DMS79 (cell line): ENCODE measurements around the gene MAP3K4.
"Not testable (repeated sequence)": the region's sequence is repeated elsewhere in the genome, so short reads cannot be mapped to it uniquely, and the experiment has no call there.

ENCODE experiments used
- DNase-seq: peaks from one replicate; lab custom pipeline; 2025; lab: John Stamatoyannopoulos, UW

MAP3K4 gene

DNA sequence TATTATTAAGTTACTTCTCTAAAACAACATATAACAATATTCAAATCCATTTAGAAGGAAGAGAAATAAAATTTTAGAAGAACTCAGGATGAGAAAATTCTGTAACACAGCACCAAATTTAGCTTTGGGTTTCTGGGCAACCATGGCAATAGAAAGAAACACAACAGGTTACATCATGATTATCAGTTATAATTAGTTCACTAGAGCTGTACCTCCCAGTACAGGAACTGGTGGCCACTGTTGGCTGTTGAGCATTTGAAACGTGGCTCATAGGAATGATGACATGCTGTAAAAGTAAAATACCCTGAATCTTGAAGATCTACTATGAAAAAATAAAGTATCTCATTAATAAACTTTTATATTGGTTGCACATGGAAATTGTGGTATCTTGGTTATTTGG is 23.7 kb upstream of the MAP3K4 start:
- no peak for DNase-seq

DNA sequence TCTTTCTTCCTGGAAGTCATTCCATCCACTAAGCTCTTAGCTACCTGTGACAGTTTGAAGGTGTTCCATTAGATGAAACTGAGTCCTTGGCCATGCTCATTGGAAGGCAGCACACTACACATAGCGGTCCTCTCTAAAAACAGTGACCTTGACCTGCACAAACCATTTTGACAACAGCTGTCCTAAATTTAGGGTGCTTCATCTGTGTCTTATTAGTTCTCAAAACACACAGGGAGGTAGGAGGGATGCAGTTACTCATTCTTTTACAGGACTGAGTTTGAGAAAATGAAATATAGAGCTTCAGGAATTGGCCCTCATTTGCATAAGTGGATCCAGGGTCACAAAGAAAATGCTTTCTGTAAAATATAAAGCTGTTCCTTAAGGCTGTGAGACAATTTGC is 20.4 kb upstream of the MAP3K4 start:
- no peak for DNase-seq

DNA sequence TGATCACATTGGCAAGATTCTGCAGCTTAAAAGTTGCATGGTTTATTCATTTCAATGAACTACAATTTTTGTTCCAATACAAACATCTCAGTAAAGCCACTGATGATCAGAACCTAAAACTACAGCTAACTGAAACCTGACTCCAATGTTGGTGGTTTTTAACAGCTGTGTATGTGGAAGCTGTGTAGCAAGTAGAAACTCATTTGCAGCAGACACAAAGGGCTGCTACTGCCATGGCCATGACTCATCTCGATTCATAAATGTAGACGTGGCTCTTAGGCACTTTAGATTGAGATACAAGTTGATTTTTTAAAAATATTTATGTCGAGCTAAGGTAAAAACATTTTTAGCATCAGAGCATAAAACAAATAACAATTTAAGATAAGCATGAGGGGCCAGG is 19.5 kb upstream of the MAP3K4 start:
- DNase-seq, result no peak

DNA sequence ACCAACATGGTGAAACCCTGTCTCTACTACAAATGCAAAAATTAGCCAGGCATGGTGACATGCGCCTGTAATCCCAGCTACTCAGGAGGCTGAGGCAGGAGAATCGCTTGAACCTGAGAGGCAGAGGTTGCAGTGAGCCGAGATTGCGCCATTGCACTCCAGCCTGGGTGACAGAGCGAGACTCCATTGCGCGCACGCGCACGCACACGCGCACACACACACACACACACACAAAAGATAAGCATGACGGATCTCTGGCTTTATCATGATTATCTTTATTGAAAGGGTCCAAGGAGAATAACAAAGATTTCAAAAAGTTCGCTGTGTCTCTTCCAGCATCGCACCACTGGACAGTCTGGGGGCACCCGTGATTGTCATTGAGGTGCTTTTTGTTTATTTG is 19.0 kb upstream of the MAP3K4 start:
- DNase-seq, result not testable (repeated sequence)

DNA sequence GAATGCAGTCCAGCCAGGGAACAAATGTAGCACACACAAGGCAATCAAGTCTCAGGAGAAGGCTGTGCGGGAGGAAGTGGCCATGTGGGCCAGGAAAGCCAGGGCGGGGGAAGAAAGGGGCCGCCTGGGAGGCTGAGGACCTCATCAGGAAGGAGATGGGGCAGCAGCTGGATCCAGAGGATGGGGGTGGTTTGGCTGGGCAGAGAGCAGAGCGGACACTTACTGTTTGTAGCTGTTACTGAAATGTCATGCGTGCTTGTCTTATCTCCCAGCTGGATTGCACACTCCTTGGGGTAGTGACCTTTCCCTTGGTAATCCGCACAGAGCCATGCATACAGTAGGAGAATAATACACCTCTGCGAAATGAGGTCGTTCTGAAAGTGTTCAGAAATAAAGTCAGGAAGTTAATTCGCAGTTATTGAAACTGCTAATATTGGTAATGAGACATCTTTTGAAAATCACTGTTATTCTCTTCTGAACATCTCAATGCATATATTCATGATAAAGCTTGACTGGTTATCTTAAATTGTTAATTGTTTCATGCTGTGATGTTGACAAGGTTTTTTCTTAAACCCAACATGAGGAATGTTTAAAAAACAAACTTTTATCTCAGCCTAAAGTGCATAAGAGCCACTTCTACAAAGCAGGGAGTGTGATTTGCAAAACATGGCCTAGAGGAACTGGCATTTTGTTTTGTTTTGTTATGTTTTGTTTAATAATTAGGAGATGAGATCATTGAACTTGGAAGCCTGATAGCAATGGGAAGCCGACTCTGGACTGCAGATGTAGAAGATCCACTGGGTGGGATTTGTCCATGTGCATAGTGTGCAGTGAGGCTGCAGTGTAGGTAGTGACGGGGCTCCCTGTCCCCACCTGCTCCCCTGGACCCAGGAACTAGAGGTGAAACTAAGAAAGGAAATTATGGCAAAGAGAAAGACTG is 18.0 kb upstream of the MAP3K4 start:
- no peak for DNase-seq

DNA sequence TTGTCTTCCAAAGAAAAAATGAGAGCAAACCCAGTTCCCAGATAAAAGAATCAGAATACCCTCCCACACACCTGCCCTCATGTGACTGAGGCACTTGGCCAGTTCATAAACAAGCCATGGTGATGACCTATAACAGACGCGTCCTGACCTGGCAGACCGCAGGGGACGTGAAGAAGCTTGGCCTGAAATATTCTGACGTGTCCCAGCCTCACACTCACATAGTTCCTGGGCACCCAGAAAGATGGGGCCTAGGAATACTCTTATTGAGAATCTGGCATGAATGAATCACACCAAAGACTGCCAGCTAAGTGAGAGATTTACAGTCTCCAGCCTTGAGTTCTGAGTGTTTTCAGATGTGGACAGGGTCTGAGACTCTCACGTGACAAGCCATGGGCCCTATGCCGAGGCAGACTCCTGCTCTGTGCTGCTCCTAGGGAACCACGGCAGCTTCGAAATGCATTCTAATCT is 17.2 kb upstream of the MAP3K4 start:
- DNase-seq, result no peak

DNA sequence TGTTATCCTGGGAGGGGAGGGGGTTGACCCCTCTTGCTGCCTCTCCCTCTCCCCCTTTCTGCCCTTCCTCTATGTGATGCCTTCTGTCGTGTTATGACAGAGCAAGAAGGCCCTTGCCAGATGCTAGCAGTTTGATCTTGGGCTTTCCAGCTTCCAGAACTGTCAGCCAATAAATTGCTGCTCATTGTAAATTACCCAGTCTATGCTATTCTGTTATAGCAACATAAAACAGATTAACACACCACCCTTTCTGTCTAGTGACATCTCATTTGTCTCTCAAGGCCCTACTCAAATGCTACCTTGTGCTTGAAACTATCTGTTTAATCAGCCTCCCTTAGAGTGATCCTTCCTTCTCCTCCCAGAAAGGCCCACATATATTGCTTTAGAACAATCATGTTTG is 16.4 kb upstream of the MAP3K4 start:
- DNase-seq, result no peak

DNA sequence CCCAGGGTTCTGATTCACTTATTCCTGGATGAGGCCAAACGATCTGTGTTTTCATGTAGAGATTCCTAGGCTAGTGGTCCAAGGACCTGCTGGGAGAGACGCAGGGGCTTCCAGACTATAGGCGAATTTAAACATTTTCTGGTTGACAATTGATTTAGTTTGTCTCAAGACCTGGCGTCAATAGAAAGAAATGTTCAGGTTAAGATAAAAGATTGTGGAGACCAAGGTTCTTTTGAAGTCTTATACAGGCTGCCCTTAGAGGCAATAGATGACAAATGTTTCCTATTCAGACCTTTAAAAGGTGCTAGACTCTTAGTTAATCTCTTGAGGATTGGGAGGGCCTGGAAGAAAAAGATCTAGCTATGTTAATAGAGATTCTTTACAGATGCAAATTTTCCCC is 15.6 kb upstream of the MAP3K4 start:
- not testable (repeated sequence) for DNase-seq

DNA sequence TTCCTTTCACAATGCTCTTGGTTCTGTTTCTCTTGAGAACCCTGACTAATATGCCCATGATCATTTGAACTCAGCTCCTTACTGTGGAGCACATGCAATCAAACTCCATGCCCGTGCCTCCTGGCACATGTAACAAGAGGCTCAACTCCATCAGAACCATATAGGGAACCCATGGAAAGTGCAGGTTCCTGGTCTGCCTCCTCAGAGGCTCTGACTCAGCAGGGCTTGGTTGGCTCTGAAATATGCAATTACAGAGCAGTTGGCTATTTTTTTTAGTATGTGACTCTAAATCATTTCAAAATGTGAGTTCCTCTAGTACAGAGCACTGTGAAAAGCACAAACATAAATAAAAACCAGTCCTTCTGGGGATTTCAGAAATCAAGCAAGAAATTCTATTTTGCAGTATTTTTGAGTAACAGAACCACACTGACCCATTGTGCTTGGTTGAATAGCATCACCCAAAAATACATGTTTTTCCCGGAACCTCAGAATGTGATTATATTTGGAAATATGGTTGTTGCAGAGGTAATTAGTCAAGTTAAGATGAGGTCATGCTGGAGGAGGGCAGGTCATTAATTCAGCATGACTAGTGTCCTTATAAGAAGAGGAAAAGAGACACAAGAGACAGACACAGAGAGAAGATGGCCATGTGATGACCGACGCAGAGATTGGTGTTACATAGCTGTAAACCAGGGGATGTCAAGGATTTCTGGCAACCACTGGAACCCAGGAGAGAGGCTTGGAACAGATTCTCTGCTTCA is 13.2 kb upstream of the MAP3K4 start:
- DNase-seq, result no peak

DNA sequence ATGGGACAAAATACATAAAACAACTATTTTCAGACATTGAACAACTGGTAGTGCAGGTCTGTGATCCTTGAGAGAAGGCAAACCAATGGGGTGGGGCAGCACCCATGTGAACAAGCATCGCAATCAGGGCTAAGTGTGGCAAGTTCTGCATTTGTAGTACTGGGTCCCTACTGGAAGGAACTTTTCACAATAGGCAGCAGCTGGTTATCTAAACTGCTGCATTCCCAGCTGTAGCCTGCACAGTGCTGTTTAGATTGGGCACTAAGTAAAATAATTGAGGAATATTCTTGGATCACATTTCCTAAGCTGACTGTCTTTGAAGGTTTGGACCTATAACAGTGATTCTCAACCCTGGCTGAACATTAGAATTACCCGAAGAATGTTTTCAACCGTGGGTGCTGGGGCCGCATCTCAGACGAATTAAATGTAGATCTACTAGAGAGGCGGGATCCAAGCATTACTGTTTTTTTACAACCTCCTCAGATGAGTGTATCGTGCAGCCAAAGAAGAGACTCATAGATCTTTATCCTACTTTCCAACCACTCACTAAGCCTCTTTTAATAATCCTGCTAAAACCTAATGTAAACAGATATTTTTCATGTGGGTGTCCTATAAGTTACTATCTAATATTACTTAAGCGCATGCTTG is 12.4 kb upstream of the MAP3K4 start:
- no peak for DNase-seq

DNA sequence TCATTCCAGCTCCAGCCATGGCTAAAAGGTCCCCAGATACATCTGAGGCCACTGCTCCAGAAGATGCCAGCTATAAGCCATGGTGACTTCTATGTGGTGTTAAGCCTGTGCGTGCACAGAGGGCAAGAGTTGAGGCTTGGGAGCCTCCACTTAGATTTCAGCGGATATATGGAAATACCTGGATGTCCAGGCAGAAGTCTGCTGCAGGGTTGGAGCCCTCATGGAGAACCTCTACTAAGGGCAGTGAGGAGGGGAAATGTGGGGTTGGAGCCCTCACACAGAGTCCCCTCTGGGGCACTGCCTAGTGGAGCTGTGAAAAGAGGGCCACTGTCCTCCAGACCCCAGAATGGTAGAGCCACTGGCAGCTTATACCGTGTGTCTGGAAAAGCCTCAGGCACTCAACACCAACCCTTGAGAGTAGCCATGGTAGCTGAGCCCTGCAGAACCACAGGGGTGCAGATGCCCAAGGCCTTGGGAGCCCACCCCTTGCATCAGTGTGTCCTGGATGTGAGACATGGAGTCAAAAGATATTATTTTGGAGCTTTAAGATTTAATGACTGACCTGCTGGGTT is 8.1 kb upstream of the MAP3K4 start:
- not testable (repeated sequence) for DNase-seq

DNA sequence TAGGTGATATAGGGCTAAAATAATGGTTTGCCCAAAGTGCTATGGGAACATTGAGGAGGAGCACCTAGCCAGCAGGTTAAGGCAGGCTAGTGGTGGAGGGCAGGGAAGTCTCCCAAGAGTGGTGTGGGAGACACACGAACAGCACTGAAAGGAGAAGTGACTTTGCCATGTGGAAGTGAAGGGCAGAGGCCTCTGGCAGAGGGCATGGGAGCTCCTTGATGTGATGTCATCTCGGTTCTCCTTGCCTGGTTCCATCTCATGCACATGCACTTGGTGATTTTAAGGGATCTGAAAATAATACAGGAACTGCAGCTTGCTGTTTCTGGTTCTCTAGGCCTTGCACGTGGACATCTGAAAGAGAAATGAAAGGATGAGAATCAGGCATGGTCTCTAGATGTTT is 4.7 kb upstream of the MAP3K4 start:
- no peak for DNase-seq

DNA sequence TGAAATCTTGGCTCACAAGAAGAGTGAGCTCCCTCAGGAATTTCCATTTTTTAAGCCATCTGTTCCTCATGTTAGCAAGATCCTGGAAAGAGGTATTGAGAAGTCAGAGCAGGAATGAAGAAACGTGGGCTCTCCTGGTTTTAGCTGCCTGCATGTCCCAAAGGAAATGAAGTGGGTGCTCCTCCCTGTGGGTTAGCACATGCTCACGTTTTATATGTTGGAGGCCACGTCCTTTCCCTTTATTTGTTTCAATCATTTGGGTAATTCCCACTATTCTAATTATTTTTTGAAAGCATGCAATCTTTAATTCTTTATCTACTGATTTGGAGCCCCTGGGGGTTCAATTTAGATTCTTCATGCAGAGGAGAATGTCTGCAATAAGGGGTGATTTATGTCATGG is 4.3 kb upstream of the MAP3K4 start:
- DNase-seq, result no peak

DNA sequence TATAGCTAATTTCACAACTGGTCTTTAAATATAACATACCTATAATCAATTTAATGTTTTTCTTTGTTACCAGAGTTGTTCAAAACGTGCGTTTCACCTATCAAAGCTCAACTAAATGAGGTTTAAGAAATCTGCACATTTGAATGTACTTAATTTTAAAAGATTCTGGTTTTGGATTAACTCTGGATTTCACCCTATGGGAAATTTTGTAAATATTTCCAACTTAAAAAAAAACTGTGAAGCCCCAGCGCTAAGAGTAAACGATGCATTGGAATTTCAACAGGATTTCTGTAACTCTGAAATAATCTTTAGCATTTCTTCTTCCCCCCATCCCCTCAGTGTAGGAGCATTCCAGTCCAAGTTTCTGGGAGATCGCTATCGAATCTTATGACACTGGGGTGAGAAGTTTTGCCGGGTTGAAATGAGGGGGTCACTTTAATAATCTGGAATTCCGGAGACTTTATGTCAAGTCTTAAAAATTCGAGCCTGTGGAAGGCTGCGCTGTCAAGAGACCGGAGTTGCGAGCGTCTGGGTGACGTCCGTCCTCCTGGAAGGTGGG is 643 bp upstream of the MAP3K4 start:
- no peak for DNase-seq

DNA sequence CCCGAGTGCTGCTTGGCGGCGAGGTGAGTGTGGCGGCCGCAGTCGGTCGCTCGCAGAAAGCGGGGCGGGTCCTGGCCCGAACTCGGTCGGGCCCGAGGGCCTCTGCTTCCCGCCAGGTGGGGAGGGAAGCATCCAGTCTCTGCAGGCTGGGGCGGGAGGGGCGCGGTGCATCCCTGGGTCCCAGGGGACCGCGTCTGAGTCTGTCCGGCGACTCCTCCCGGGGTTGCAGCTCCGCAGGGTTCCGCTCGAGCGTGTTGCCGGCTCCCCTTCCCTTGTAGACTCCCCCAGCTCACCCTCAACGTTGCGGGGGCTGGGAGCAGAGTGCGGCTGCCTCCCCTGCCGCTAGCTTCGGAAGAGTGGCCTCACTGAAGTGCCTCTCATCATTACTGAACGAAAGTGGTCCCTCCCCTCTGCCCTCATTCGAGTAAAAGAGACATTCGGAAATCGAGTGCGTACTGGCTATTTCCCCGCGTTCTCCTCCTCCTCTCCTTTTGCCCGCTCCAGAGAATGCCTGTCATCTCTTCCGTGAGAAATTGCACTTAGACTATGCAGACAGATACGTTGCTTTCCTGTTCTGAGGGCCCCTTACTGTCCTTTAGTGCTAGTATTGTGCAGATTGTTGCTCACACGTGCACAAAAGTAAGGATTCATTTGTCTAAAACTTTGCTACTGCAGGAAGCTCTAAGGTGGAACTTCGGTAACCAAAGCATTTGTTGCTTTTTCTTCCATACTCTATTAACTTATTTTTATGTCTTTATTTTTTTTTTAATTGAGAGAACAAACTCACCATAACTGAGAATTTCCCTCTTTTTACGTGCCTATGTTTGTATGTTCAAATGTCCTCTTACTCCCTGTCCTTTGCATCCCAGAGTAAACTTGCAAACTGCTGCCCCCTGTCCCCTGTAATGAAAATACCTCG is 751 bp downstream of the MAP3K4 start:
- DNase-seq, result peak; percentile 58

DNA sequence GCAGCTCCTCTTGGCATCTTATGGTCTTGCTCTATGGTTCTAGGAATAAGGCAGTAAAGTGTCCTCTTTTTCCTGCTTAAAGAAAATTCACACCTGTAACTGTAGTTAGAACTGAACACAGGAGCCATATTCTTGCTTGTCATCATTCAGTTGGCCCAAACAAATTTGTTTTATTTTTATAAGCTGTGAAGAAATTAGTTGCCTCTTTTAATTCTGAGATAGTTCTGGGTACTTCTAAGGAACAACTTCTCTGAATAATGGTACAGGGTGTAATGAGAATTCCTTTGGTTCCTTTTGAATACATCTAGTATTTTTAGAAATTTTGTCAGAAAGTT is 1.4 kb downstream of the MAP3K4 start:
- DNase-seq, result no peak

DNA sequence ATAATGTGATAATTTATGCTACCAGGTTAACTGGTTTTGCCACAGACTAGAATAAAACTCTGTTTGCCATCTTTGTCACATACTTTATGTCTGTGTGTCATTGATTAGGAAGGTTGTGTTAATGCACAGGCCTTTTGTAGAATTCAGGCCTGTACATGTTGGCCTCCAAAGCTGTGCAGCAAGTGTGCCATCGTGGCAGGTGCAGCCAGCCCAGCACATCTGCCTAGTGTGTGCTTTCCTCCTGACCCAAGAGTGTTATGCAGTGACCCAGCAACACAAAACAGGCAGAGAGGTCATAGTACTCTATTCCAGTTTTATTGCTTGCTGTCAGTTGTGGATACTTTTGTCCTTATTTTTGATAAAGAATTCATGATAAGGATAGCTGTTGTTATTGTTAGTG is 3.7 kb downstream of the MAP3K4 start:
- peak; percentile 4 for DNase-seq

DNA sequence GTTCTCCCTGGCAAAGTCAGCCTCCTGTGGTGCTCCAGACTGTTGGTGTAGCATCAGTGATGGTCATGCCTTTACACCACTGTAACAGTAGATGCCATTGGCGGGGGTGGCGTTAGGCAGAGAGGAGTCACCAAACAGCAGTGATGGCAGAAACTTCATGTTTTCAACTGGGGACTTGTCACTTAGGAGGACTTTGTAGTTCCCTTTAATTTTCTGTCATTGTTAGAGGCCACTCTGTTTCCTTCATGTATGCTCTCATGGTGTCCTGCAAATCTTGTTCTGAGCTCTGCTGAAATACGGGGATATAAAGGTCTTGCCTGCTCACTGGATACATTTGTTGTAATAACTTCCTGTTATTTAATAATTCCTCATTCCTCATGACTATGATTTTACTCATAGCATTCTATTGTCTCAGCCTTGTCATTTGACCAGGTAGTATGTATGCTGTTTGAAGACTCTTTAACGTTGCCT is 4.6 kb downstream of the MAP3K4 start:
- no peak for DNase-seq

DNA sequence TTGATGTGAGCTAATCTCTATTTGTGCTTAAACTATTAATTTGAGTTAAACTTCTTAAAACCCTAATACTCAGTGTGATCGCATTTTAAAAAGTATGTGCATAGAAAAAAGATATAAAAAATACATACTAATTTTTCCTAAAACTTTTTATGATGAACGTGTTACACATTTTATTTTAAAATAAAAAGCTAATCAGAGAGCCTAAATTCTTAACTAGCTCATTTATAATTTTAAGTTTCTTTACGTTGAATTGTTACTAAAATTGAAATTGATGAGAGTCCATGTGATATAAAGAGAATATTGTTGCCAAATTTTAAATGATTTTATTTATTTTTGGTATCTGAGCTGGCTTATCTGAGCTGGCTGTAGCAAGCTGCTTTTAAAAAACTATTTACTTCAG is 6.6 kb downstream of the MAP3K4 start:
- DNase-seq, result no peak

DNA sequence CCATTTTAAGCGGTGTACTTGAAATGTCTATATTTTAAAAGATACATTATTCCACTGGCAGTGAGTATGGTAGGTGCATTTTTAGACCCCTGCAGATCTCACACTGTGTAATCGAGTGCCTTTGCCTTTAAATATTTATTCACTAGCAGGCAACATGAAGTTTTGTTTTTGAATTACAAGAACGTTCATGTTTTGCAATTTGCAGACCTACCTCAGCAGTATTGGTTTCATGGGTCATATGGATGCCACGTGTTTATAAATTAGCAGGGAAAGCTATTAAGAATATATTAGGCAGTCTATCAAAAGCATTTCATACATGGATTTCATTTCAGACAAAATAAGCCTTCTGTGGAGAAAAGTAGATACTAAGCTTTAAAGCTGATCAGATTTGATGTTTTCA is 7.2 kb downstream of the MAP3K4 start:
- no peak for DNase-seq

DNA sequence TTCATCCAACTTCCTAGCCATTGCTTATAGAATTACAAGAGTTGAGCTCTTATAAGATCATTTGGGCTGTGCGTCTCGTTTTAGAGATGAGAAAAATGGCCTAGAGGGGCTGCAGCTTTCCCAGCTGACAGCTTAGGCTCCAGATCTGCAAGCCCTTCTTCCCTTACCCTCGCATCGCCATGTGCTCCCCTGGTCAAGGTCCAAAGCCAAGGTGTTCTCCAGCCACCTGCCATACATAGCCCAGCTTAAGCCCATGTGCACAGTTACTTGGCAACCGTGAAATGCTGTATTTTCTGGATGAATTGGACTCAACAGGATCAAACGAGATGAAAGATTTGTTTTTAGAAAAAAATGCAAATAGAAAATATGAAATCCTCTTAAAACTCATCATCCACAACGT is 7.9 kb downstream of the MAP3K4 start:
- no peak for DNase-seq
